GM19238 (cell line): ENCODE measurements around the gene SLC37A4.
"Not testable (repeated sequence)": the region's sequence is repeated elsewhere in the genome, so short reads cannot be mapped to it uniquely, and the experiment has no call there.

Experiments
- DNase-seq: peaks from one replicate; pipeline ENCODE4 v3.0.0; 2011; ENCODE audit warnings: low spot score; ENCODE audit not compliant: insufficient read length

Gene SLC37A4

GRCh38 chr11:119042927-119043326 lies 12.2 kb upstream of the SLC37A4 start:
- DNase-seq, result no peak

DNA sequence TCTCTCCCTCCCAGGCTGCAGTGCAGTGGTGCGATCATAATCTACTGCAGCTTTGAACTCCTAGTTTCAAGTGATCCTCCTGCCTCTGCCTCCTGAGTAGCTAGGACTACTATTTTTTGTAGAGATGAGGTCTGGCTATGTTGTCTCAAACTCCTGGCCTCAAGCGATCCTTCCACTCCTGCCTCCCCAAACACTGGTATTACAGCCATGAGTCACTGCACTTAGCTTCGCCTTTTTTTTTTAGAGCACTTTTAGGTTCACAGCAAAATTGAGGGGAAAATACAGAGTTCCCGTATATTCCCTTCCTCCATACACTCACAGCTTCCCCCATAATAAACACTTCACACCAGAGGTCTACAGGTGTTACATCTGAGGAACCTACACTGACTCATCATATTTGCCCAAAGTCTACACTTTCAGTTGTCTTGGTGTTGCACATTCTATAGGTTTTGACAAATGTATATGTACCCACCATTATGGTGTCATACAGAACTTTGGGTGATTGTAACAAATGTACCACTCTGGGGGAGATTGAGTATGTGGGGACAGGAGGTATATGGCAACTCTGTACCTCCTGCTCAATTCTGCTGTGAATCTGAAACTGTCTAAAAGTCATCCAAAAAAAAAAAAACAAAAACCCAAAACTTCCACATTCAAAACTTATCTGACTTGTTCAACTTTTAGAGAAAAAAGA lies 11.3 kb upstream of the SLC37A4 start:
- DNase-seq, result no peak

GRCh38 chr11:119039471-119039870 lies 8.8 kb upstream of the SLC37A4 start:
- not testable (repeated sequence) for DNase-seq

DNA sequence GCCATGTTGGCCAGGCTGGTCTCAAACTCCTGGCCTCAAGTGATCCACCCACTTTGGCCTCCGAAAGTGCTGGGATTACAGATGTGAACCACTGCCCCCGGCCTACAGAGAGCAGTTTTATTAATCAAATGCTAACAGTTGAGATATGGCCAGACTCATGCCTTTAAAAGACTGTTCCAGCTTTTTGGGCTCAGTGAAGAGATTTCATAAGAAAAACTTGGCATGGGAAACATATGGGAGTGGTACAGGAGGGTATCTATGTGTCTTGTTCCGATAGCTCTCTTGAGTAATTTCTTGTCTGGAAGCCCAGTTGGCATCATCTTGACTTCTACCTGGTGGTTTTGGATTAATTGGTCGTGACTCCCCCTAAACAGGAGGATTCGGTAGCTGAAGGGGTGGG lies 8.2 kb upstream of the SLC37A4 start:
- no peak for DNase-seq

GRCh38 chr11:119034813-119035212 lies 4.1 kb upstream of the SLC37A4 start:
- DNase-seq, result no peak

DNA sequence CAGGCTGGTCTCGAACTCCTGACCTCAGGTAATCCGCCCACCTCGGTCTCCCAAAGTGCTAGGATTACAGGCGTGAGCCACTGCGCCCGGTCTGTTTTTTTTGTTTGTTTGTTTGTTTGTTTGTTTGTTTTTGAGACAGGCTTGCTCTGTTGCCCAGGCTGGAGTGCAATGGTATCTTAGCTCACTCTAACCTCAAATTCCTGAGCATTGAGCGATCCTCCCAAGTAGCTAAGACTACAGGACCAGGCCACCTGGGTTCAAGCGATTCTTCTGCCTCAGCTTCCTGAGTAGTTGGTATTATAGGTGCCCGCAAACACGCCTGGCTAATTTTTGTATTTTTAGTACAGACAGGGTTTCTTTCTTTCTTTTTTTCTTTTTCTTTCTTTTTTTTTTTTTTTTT lies 2.7 kb upstream of the SLC37A4 start:
- DNase-seq, result not testable (repeated sequence)

- DNase-seq, result no peak
These were observed 1.2 kb upstream of the SLC37A4 start for GRCh38 chr11:119031912-119032280.

GRCh38 chr11:119030029-119030328 lies 698 bp downstream of the SLC37A4 start:
- DNase-seq, result no peak

- no peak for DNase-seq
These were observed 1.2 kb downstream of the SLC37A4 start for GRCh38 chr11:119029340-119030028.

DNA sequence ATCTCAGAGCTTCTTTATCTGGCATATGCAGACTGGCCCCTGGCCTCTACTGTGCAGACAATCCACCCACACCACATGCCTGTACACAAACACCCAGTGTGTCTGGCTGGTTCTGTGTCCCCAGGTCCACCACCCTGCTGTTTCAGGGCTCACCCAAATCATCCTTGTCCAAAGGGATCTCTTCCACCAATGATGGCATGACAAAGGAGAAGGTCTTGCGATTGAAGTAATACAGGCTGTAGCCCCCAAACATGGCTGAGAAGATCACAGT lies 1.7 kb downstream of the SLC37A4 start:
- DNase-seq, result no peak

GRCh38 chr11:119028346-119029068 lies 2.2 kb downstream of the SLC37A4 start:
- DNase-seq, result no peak

- no peak for DNase-seq
These were observed 2.9 kb downstream of the SLC37A4 start for GRCh38 chr11:119027561-119028345.

DNA sequence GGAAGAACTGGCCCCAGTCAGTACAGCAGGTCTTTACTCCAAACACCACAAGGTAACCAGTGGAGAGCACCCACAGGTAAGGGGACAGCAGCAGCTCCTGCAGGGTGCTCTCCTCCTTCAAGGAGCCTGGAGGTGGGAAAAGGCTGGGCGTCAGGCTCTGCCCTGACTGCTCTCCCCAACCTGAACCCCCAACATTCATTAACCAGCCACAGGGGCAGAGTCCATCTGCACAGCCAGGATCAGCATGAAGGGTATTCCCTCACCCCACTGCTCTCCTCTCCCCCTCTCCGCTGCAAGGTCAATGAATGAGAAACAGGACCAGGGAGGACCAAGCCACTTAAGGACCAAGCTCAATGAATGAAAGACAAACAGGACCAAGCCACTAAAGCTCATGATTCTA lies 3.7 kb downstream of the SLC37A4 start:
- DNase-seq, result no peak

GRCh38 chr11:119025978-119026766 lies 4.5 kb downstream of the SLC37A4 start:
- DNase-seq, result no peak

- DNase-seq, result no peak
These were observed 5.1 kb downstream of the SLC37A4 start for GRCh38 chr11:119025541-119025940.

GRCh38 chr11:119025099-119025473 lies 5.6 kb downstream of the SLC37A4 start:
- no peak for DNase-seq

DNA sequence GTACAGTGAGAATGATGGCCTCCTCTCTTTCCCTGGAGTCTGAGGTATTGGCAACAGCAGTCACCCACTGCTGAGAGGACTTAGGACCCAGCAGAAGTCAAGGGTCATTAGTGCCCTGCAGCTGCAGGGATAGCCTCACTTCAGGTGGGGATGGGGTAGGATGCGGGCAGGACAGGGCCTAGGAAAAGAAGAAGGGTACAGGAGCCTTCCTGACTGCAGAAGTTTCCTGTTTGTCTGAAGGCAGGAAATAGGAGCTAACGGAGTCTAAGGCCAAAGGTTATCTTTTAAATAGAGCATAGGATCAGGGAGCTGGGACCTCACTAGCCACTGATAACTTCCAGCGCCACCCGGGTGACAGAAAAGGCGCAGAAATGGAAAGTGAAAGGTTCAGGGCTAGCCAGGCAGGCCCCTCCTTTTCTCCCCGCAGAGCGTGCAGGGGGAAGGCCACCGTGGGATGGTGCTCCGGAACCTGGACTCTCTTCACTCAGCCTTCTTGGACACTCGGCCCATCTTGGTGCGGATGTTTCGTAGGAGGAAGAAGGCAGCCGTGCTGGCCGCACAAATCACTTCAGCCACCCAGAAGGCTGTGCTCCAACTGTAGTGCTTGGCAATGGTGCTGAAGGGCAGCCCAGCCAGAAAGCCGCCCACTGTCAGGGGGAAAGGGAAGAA lies 6.1 kb downstream of the SLC37A4 start:
- DNase-seq, result no peak

GRCh38 chr11:119023741-119024140 lies 6.9 kb downstream of the SLC37A4 start:
- DNase-seq, result no peak

GRCh38 chr11:119021631-119022030 lies 9.0 kb downstream of the SLC37A4 start:
- DNase-seq, result no peak

DNA sequence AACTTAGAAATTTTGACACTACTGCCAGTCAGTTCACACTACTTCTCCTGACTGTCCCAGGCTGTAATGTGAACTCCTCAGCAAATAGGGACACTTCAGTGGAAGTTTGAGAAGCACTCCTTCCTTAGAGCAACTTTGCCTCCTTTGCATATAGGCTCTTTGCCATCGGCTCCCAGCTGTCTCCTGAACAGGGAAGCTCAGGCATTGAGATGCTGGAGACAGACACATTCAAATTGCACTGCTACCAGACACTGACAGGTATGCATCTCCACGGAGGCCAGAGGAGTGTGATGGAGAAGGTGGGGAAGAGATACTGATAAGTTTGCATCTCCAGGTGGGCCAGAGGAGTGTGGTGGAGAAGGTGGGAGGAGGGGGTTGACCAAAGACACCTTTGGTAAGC lies 10.7 kb downstream of the SLC37A4 start:
- no peak for DNase-seq
